Central memory CD8-positive, alpha-beta T cell (primary cell): ENCODE data around the gene TREML2.
"Not testable (repeated sequence)": the region's sequence is repeated elsewhere in the genome, so short reads cannot be mapped to it uniquely, and the experiment has no call there.

Experiments
- ATAC-seq: fragments of 150-1000 bp; cut with Tn5 transposase; replicated peaks from 2 replicates; pipeline ENCODE4 v1.10.0; 2022; ENCODE audit warnings: mild to moderate bottlenecking, moderate FRiP score, moderate number of reproducible peaks; ENCODE audit not compliant: poor library complexity, severe bottlenecking; ENCODE audit errors: extremely low read depth
- DNase-seq, 2 donors: peaks; one replicate each; pipeline ENCODE4 v3.0.0; 2021; ENCODE audit warnings: low spot score in 2 of 2
- H3K27ac Mint-ChIP-seq: one replicate; pipeline ENCODE4 v1.8.0; 2022; ENCODE audit warnings: low read depth, mild to moderate bottlenecking, moderate library complexity, mixed read lengths
- H3K27me3 Mint-ChIP-seq: one replicate; pipeline ENCODE4 v1.8.0; 2022; ENCODE audit warnings: mixed read lengths
- H3K36me3 Mint-ChIP-seq: one replicate; pipeline ENCODE4 v1.8.0; 2022; ENCODE audit warnings: mild to moderate bottlenecking, moderate library complexity, mixed read lengths; ENCODE audit not compliant: insufficient read depth
- H3K4me1 Mint-ChIP-seq: one replicate; pipeline ENCODE4 v1.8.0; 2022; ENCODE audit warnings: mixed read lengths
- H3K4me3 Mint-ChIP-seq: one replicate; pipeline ENCODE4 v1.8.0; 2022; ENCODE audit warnings: mild to moderate bottlenecking, moderate library complexity, mixed read lengths
- H3K9me3 Mint-ChIP-seq: one replicate; pipeline ENCODE4 v1.8.0; 2022; ENCODE audit warnings: mixed read lengths

The TREML2 gene

GRCh38 chr6:41200901-41201763 is at the start of gene TREML2:
TREML2 (minus strand) TSS chr6:41201149; CDS start chr6:41201008, 141 bp downstream.
- H3K27me3 Mint-ChIP-seq, result no peaks in the 10 kb centered on the region
- peaks cover 76% of the 10 kb centered on the region for H3K4me1 Mint-ChIP-seq
- ATAC-seq, result peak; percentile 17
- H3K36me3 Mint-ChIP-seq, result peaks cover 10% of the 10 kb centered on the region
- no peaks in the 10 kb centered on the region for H3K9me3 Mint-ChIP-seq
- H3K27ac Mint-ChIP-seq, result peak within 1 kb of the TSS; percentile 93
- peak in 1 of 2 donors; percentile 9 for DNase-seq
- peak within 1 kb of the TSS; percentile 72 for H3K4me3 Mint-ChIP-seq

GRCh38 chr6:41247882-41248705 is 47.1 kb upstream of the TREML2 start:
- peaks cover 30% of the 10 kb centered on the region for H3K4me1 Mint-ChIP-seq
- H3K36me3 Mint-ChIP-seq, result no peaks in the 10 kb centered on the region
- H3K27ac Mint-ChIP-seq, result no peak overlapping the region
- no peaks in the 10 kb centered on the region for H3K9me3 Mint-ChIP-seq
- no peak overlapping the region for H3K4me3 Mint-ChIP-seq
- peak; percentile 46 for ATAC-seq
- no peak for DNase-seq
- H3K27me3 Mint-ChIP-seq, result no peaks in the 10 kb centered on the region

GRCh38 chr6:41247288-41247865 is 46.4 kb upstream of the TREML2 start:
- H3K4me1 Mint-ChIP-seq, result peaks cover 34% of the 10 kb centered on the region
- no peak overlapping the region for H3K27ac Mint-ChIP-seq
- no peaks in the 10 kb centered on the region for H3K36me3 Mint-ChIP-seq
- DNase-seq (no peak), ATAC-seq (no peak)
- H3K9me3 Mint-ChIP-seq, result no peaks in the 10 kb centered on the region
- H3K27me3 Mint-ChIP-seq, result peaks cover 7% of the 10 kb centered on the region
- H3K4me3 Mint-ChIP-seq, result no peak overlapping the region

- H3K4me3 Mint-ChIP-seq, H3K36me3 Mint-ChIP-seq, ATAC-seq, H3K27ac Mint-ChIP-seq, H3K27me3 Mint-ChIP-seq, H3K9me3 Mint-ChIP-seq, DNase-seq: not testable (repeated sequence)
- peaks cover 34% of the 10 kb centered on the region for H3K4me1 Mint-ChIP-seq
These were observed 45.6 kb upstream of the TREML2 start for GRCh38 chr6:41246529-41246928.

GRCh38 chr6:41239467-41240159 is 38.7 kb upstream of the TREML2 start:
- peaks cover 43% of the 10 kb centered on the region for H3K27me3 Mint-ChIP-seq
- peaks cover 11% of the 10 kb centered on the region for H3K4me1 Mint-ChIP-seq
- no peak for ATAC-seq

GRCh38 chr6:41237128-41237527 is 36.2 kb upstream of the TREML2 start:
- peak overlapping the region; percentile 35 for H3K27ac Mint-ChIP-seq
- H3K27me3 Mint-ChIP-seq, result peaks cover 34% of the 10 kb centered on the region
- peaks cover 6% of the 10 kb centered on the region for H3K4me1 Mint-ChIP-seq
- H3K4me3 Mint-ChIP-seq, result no peak overlapping the region
- no peaks in the 10 kb centered on the region for H3K36me3 Mint-ChIP-seq
- no peaks in the 10 kb centered on the region for H3K9me3 Mint-ChIP-seq
- ATAC-seq, result no peak
- no peak for DNase-seq

More at GRCh38 chr6:41239467-41240159, 38.7 kb upstream of the TREML2 start:
- DNase-seq, result no peak
- Mint-ChIP-seq H3K36me3 (no peaks in the 10 kb centered on the region), H3K27ac (no peak overlapping the region), H3K4me3 (no peak overlapping the region), H3K9me3 (no peaks in the 10 kb centered on the region)

GRCh38 chr6:41236276-41236675 is 35.3 kb upstream of the TREML2 start:
- ATAC-seq (no peak), DNase-seq (no peak)
- no peaks in the 10 kb centered on the region for H3K36me3 Mint-ChIP-seq
- H3K27me3 Mint-ChIP-seq, result peaks cover 34% of the 10 kb centered on the region
- no peak overlapping the region for H3K27ac Mint-ChIP-seq
- H3K9me3 Mint-ChIP-seq, result no peaks in the 10 kb centered on the region
- H3K4me3 Mint-ChIP-seq, result no peak overlapping the region
- H3K4me1 Mint-ChIP-seq, result peaks cover 6% of the 10 kb centered on the region

GRCh38 chr6:41232667-41233066 is 31.7 kb upstream of the TREML2 start:
- Mint-ChIP-seq H3K4me1 (peaks cover 6% of the 10 kb centered on the region), H3K27me3 (peaks cover 16% of the 10 kb centered on the region), H3K36me3 (no peaks in the 10 kb centered on the region), H3K27ac (no peak overlapping the region), H3K9me3 (no peaks in the 10 kb centered on the region), H3K4me3 (no peak overlapping the region)
- ATAC-seq (no peak), DNase-seq (no peak)

GRCh38 chr6:41231246-41231645 is 30.3 kb upstream of the TREML2 start:
- DNase-seq (no peak), ATAC-seq (no peak)
- no peaks in the 10 kb centered on the region for H3K4me1 Mint-ChIP-seq
- no peaks in the 10 kb centered on the region for H3K36me3 Mint-ChIP-seq
- no peaks in the 10 kb centered on the region for H3K9me3 Mint-ChIP-seq
- H3K27ac Mint-ChIP-seq, result no peak overlapping the region
- peaks cover 11% of the 10 kb centered on the region for H3K27me3 Mint-ChIP-seq
- H3K4me3 Mint-ChIP-seq, result no peak overlapping the region

- Mint-ChIP-seq H3K4me3 (no peak overlapping the region), H3K9me3 (no peaks in the 10 kb centered on the region), H3K27ac (no peak overlapping the region), H3K27me3 (peaks cover 16% of the 10 kb centered on the region), H3K36me3 (no peaks in the 10 kb centered on the region), H3K4me1 (no peaks in the 10 kb centered on the region)
- DNase-seq (no peak), ATAC-seq (no peak)
These were observed 28.8 kb upstream of the TREML2 start for GRCh38 chr6:41229721-41230120.

GRCh38 chr6:41228616-41229015 is 27.7 kb upstream of the TREML2 start:
- Mint-ChIP-seq H3K4me3 (no peak overlapping the region), H3K4me1 (no peaks in the 10 kb centered on the region), H3K36me3 (no peaks in the 10 kb centered on the region), H3K27me3 (peaks cover 26% of the 10 kb centered on the region), H3K27ac (no peak overlapping the region), H3K9me3 (no peaks in the 10 kb centered on the region)
- DNase-seq, result no peak
- ATAC-seq, result no peak

- DNase-seq (no peak), ATAC-seq (no peak)
- Mint-ChIP-seq H3K9me3 (no peaks in the 10 kb centered on the region), H3K36me3 (no peaks in the 10 kb centered on the region), H3K27ac (no peak within 1 kb of the TSS), H3K27me3 (peaks cover 26% of the 10 kb centered on the region), H3K4me3 (no peak within 1 kb of the TSS), H3K4me1 (no peaks in the 10 kb centered on the region)
These were observed 27.1 kb upstream of the TREML2 start, which contains the start of gene TREML4 for GRCh38 chr6:41228096-41228495. TREML4 (plus strand) TSS chr6:41228349; CDS start chr6:41228428, 79 bp downstream.
